Subcutaneous abdominal adipose tissue (tissue), 5 donors: Measurements from ENCODE around the gene ZFAND3.

Experiments used
- H3K27ac ChIP-seq: one replicate; pipeline ENCODE4 v1.7.0; 2013; ENCODE audit warnings: low read depth, mild to moderate bottlenecking, inconsistent platforms, low read length, moderate library complexity
- H3K27me3 ChIP-seq, 5 donors: one replicate each; pipeline ENCODE4 v1.7.0; 2013; ENCODE audit warnings: low read length in 5 of 5, inconsistent platforms in 1 of 5; ENCODE audit not compliant: control insufficient read depth in 5 of 5, insufficient read depth in 4 of 5
- H3K36me3 ChIP-seq, 5 donors: one replicate each; pipeline ENCODE4 v1.7.0; 2013; ENCODE audit warnings: low read length in 5 of 5; ENCODE audit not compliant: control insufficient read depth in 5 of 5, insufficient read depth in 5 of 5
- H3K4me1 ChIP-seq, 5 donors: one replicate each; pipeline ENCODE4 v1.7.0; 2013; ENCODE audit warnings: low read length in 5 of 5, mild to moderate bottlenecking in 3 of 5, moderate library complexity in 1 of 5; ENCODE audit not compliant: control insufficient read depth in 5 of 5, insufficient read depth in 5 of 5
- H3K4me3 ChIP-seq, 5 donors: one replicate each; pipeline ENCODE4 v1.7.0; 2013; ENCODE audit warnings: low read length in 5 of 5, low read depth in 1 of 5
- H3K9ac ChIP-seq, 5 donors: one replicate each; pipeline ENCODE4 v1.7.0; 2013; ENCODE audit warnings: low read length in 5 of 5, mild to moderate bottlenecking in 4 of 5, moderate library complexity in 3 of 5
- H3K9me3 ChIP-seq, 5 donors: one replicate each; pipeline ENCODE4 v1.7.0; 2013; ENCODE audit warnings: low read length in 5 of 5; ENCODE audit not compliant: control insufficient read depth in 5 of 5
- donor health status: healthy.
- donor health status: healthy.
- donor health status: healthy.
- donor health status: healthy.
- donor health status: healthy.

ZFAND3 gene

GRCh38 chr6:37993596-37993995 is 174.1 kb downstream of the ZFAND3 start:
- Histone ChIP-seq H3K9me3 (no peaks in the 10 kb centered on the region), H3K4me3 (no peak overlapping the region), H3K27me3 (no peaks in the 10 kb centered on the region), H3K9ac (no peak overlapping the region), H3K36me3 (no peaks in the 10 kb centered on the region), H3K4me1 (peaks cover 2 to 29% (median 22%) of the 10 kb centered on the region in 5 donors), H3K27ac (no peak overlapping the region)

- Histone ChIP-seq H3K27ac (no peak overlapping the region), H3K36me3 (no peaks in the 10 kb centered on the region), H3K27me3 (no peaks in the 10 kb centered on the region), H3K9ac (no peak overlapping the region), H3K9me3 (no peaks in the 10 kb centered on the region), H3K4me1 (peaks cover 2 to 23% (median 15%) of the 10 kb centered on the region in 5 donors), H3K4me3 (no peak overlapping the region)
These were observed 174.7 kb downstream of the ZFAND3 start for GRCh38 chr6:37994223-37994622.

- Histone ChIP-seq H3K9me3 (no peaks in the 10 kb centered on the region), H3K27me3 (no peaks in the 10 kb centered on the region), H3K9ac (no peak overlapping the region), H3K4me1 (peaks cover 0 to 5% (median 0%) of the 10 kb centered on the region in 5 donors), H3K4me3 (no peak overlapping the region), H3K36me3 (no peaks in the 10 kb centered on the region), H3K27ac (no peak overlapping the region)
These were observed 178.8 kb downstream of the ZFAND3 start for GRCh38 chr6:37998366-37998765.

GRCh38 chr6:38001386-38001785 is 181.9 kb downstream of the ZFAND3 start:
- H3K4me1 ChIP-seq: peaks cover 0 to under 1% (median 0%) of the 10 kb centered on the region in 5 donors
- H3K27ac ChIP-seq: no peak overlapping the region
- no peak overlapping the region for H3K4me3 ChIP-seq
- H3K27me3 ChIP-seq: no peaks in the 10 kb centered on the region
- no peaks in the 10 kb centered on the region for H3K9me3 ChIP-seq
- no peak overlapping the region for H3K9ac ChIP-seq
- H3K36me3 ChIP-seq: no peaks in the 10 kb centered on the region

- no peaks in the 10 kb centered on the region for H3K27me3 ChIP-seq
- no peak overlapping the region for H3K27ac ChIP-seq
- no peaks in the 10 kb centered on the region for H3K9me3 ChIP-seq
- H3K4me1 ChIP-seq: no peaks in the 10 kb centered on the region
- no peak overlapping the region for H3K9ac ChIP-seq
- H3K36me3 ChIP-seq: no peaks in the 10 kb centered on the region
- no peak overlapping the region for H3K4me3 ChIP-seq
These were observed 185.4 kb downstream of the ZFAND3 start for GRCh38 chr6:38004908-38005307.

- no peaks in the 10 kb centered on the region for H3K27me3 ChIP-seq
- H3K36me3 ChIP-seq: no peaks in the 10 kb centered on the region
- no peak overlapping the region for H3K9ac ChIP-seq
- H3K27ac ChIP-seq: no peak overlapping the region
- peaks cover 0 to 8% (median 3%) of the 10 kb centered on the region in 5 donors for H3K9me3 ChIP-seq
- no peaks in the 10 kb centered on the region for H3K4me1 ChIP-seq
- H3K4me3 ChIP-seq: no peak overlapping the region
These were observed 192.4 kb downstream of the ZFAND3 start for GRCh38 chr6:38011937-38012336.

GRCh38 chr6:38012573-38012972 is 193.0 kb downstream of the ZFAND3 start:
- H3K27me3 ChIP-seq: no peaks in the 10 kb centered on the region
- no peak overlapping the region for H3K9ac ChIP-seq
- H3K9me3 ChIP-seq: peaks cover 0 to 8% (median 3%) of the 10 kb centered on the region in 5 donors
- no peaks in the 10 kb centered on the region for H3K36me3 ChIP-seq
- no peaks in the 10 kb centered on the region for H3K4me1 ChIP-seq
- no peak overlapping the region for H3K4me3 ChIP-seq
- H3K27ac ChIP-seq: no peak overlapping the region

- peaks cover 0 to 3% (median 0%) of the 10 kb centered on the region in 5 donors for H3K4me1 ChIP-seq
- no peak overlapping the region for H3K4me3 ChIP-seq
- no peaks in the 10 kb centered on the region for H3K36me3 ChIP-seq
- no peaks in the 10 kb centered on the region for H3K27me3 ChIP-seq
- no peak overlapping the region for H3K27ac ChIP-seq
- no peak overlapping the region for H3K9ac ChIP-seq
- H3K9me3 ChIP-seq: peaks cover 0 to 8% (median 3%) of the 10 kb centered on the region in 5 donors
These were observed 195.8 kb downstream of the ZFAND3 start for GRCh38 chr6:38015341-38015740.

- Histone ChIP-seq H3K27me3 (no peaks in the 10 kb centered on the region), H3K4me3 (no peak overlapping the region), H3K9me3 (no peaks in the 10 kb centered on the region), H3K9ac (no peak overlapping the region), H3K4me1 (peaks cover 0 to 3% (median 0%) of the 10 kb centered on the region in 5 donors), H3K36me3 (no peaks in the 10 kb centered on the region), H3K27ac (no peak overlapping the region)
These were observed 197.3 kb downstream of the ZFAND3 start for GRCh38 chr6:38016824-38017223.

- H3K9me3 ChIP-seq: peaks cover 0 to 1% (median 0%) of the 10 kb centered on the region in 5 donors
- peaks cover 0 to 3% (median 0%) of the 10 kb centered on the region in 5 donors for H3K4me1 ChIP-seq
- no peaks in the 10 kb centered on the region for H3K36me3 ChIP-seq
These were observed 199.2 kb downstream of the ZFAND3 start for GRCh38 chr6:38018755-38019165.

GRCh38 chr6:38020593-38020992 is 201.1 kb downstream of the ZFAND3 start:
- Histone ChIP-seq H3K27me3 (no peaks in the 10 kb centered on the region), H3K4me3 (no peak overlapping the region), H3K27ac (no peak overlapping the region), H3K36me3 (no peaks in the 10 kb centered on the region), H3K9me3 (peaks cover 0 to 6% (median 5%) of the 10 kb centered on the region in 5 donors), H3K4me1 (peaks cover 0 to 3% (median 0%) of the 10 kb centered on the region in 5 donors), H3K9ac (no peak overlapping the region)

More at GRCh38 chr6:38018755-38019165, 199.2 kb downstream of the ZFAND3 start:
- no peaks in the 10 kb centered on the region for H3K27me3 ChIP-seq
- H3K9ac ChIP-seq: no peak overlapping the region
- no peak overlapping the region for H3K27ac ChIP-seq
- H3K4me3 ChIP-seq: no peak overlapping the region
